Choroid plexus epithelial cell (primary cell): ENCODE measurements around the gene ASXL3.

Experiments
- DNase-seq: peaks from one replicate; pipeline ENCODE4 v3.0.0-alpha.2; 2010; ENCODE audit warnings: low read depth
- H3K4me3 ChIP-seq: 2 replicates; pipeline ENCODE4 v1.5.1; 2011; ENCODE audit warnings: low read depth, mild to moderate bottlenecking, control low read depth, low read length, moderate library complexity
- CTCF ChIP-seq: conservative IDR thresholded peaks from 2 replicates; pipeline ENCODE4 v1.5.1; 2011; ENCODE audit warnings: low read depth, mild to moderate bottlenecking, control low read depth, inconsistent platforms, low read length, moderate library complexity

The ASXL3 gene

GRCh38 chr18:33575451-33575850 is 2.6 kb upstream of the ASXL3 start:
- TF ChIP-seq CTCF, result no peak
- no peak overlapping the region for H3K4me3 ChIP-seq
- DNase-seq, result no peak

DNA sequence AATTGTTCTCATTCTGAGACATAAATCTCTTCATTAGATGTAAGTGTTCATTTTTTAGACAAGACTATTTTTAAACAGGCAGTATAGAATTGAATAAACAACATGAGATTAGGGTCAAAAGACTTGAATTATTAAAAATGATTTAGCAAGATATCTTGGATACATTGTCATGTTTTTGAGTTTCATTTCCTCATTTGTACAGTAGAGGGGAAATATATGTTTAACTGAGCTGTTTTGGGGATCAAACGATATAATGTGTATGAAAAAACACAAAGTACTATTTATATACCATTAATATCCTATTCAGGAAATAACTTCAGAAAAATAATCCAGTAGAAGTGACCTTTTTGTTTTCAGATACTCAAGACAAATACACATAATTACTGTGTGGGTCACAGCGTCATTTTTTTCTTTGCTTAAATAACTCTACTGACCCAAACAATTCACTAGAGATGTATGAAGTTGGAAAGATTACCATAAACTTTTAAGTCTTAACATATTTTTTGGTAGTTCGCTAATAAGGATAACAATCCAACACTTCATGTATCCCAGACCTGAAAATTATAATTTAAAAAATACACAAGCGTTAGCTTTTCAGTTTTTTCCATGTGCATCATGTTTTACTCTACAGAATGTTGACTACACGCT is 896 bp upstream of the ASXL3 start:
- H3K4me3 ChIP-seq, result no peak overlapping the region
- DNase-seq, result no peak
- no peak for TF ChIP-seq CTCF

- DNase-seq, result peak; percentile 10
- TF ChIP-seq CTCF, result no peak
- peak overlapping the region; percentile 55 for H3K4me3 ChIP-seq
Measured at GRCh38 chr18:33578518-33579348, 714 bp downstream of the ASXL3 start.

DNA sequence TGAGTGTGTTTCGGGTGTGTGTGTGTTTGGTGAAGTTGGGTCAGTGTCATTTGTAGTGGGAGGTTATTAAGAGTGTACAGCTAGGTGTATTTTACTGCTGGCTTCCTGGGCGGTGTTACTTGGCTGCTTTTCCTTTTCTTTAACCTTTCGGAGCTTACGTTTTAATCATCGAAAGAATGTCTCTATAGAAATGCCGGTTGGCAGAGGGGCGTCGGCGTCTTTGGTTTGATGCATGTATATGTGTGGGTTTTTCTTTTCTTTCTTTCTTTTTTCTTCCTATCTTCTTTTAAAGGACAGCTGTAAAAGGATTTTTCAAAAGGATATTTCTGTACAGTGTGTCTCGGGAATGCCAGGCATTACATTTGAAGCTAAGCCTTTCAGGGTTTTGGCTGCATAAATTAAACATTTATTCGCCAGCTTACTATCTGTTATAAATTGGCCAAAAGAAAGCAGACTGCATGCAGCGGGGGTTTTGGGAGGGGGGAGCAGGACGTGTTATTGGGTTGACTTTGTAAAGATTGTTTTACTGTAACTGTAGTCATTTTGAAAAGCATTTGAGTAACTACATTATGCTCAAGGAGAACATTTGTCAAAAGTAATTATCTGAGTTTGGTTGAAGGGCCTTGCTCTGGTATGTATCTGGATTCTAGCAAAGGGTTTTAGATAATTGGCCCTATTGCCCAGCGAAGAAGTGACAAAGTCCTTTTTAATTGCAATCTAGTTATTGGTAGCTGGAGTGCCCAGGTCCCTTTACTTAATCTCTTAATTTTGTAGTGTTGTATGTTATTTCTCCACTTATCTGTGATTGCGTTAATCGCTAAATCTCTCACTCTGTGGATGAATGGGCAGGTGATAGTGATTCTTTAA is 1.6 kb downstream of the ASXL3 start:
- peak overlapping the region; percentile 55 for H3K4me3 ChIP-seq
- no peak for TF ChIP-seq CTCF
- DNase-seq, result no peak

GRCh38 chr18:33580546-33580945 is 2.5 kb downstream of the ASXL3 start:
- no peak overlapping the region for H3K4me3 ChIP-seq
- DNase-seq, result no peak
- no peak for TF ChIP-seq CTCF

- H3K4me3 ChIP-seq, result no peak overlapping the region
- no peak for TF ChIP-seq CTCF
- DNase-seq, result no peak
Measured at GRCh38 chr18:33581856-33582255, 3.8 kb downstream of the ASXL3 start.
